Endothelial cell of umbilical vein (primary cell): ENCODE data around the gene SLIT2. TPM values are rescaled to one million over a fixed set of nuclear protein-coding genes. Genes with fewer than 3 reads are reported as not detected.

Source experiments
- BruUV-seq: library from RNA; stranded (reverse); fragments of 400-500 nt; replicated peaks from 2 replicates; lab custom pipeline; 2021; lab: Mats Ljungman, UMichigan
- CTCF ChIA-PET: fragments of 300-600, 350-600 bp; sonication (Branson Sonifier 250); formaldehyde crosslinking; loops from one replicate; lab custom pipeline; 2021; ENCODE audit warnings: antibody characterized with exemption, inconsistent platforms; lab: Charles Lee
- POLR2A ChIA-PET: fragments of 300-600, 350-600 bp; sonication (Branson Sonifier 250); formaldehyde crosslinking; loops from one replicate; lab custom pipeline; 2021; ENCODE audit warnings: antibody characterized with exemption, inconsistent platforms; lab: Charles Lee
- DNase-seq: peaks from one replicate; pipeline ENCODE4 v3.0.0-alpha.2; 2011; ENCODE audit warnings: low read depth, low spot score
- FAIRE-seq: peaks from 2 replicates; lab custom pipeline; 2011; peaks lifted over from hg19 to GRCh38; lab: Jason Lieb, UNC
- H2AFZ ChIP-seq: 2 replicates; pipeline ENCODE4 v1.6.0; 2012; ENCODE audit warnings: low read depth, low read length, control low read depth, inconsistent platforms
- H3K27ac ChIP-seq: 2 replicates; pipeline ENCODE4 v1.5.1; 2011; ENCODE audit warnings: low read depth, mild to moderate bottlenecking, control low read depth, low read length, moderate library complexity; ENCODE audit not compliant: insufficient read depth
- H3K27me3 ChIP-seq, 2 experiments: 2 replicates each; pipeline versions ENCODE4 v1.6.0 to v1.6.1; 2011; ENCODE audit warnings: low read length in 2 of 2, mixed read lengths in 1 of 2; ENCODE audit not compliant: control insufficient read depth in 2 of 2, insufficient read depth in 2 of 2
- H3K36me3 ChIP-seq, 2 experiments: 2 replicates in 1 of 2; 3 replicates in 1 of 2; pipeline ENCODE4 v1.5.1; 2011; ENCODE audit warnings: low read length in 2 of 2, mild to moderate bottlenecking in 1 of 2, moderate library complexity in 1 of 2; ENCODE audit not compliant: control insufficient read depth in 2 of 2, insufficient read depth in 2 of 2; ENCODE audit errors: extremely low read depth in 1 of 2
- H3K4me1 ChIP-seq: 3 replicates; pipeline ENCODE4 v1.5.1; 2011; ENCODE audit warnings: mild to moderate bottlenecking, low read length; ENCODE audit not compliant: control insufficient read depth, insufficient read depth; ENCODE audit errors: extremely low read depth
- H3K4me2 ChIP-seq: 2 replicates; pipeline ENCODE4 v1.6.1; 2011; ENCODE audit warnings: low read length, control low read depth, mixed read lengths; ENCODE audit not compliant: insufficient read depth
- H3K4me3 ChIP-seq, 3 experiments: fragments of 200-600 bp in 1 of 3; sonication (generic), shearing (Covaris generic) in 1 of 3; replicated peaks in 1 of 3; 2 replicates each; pipeline ENCODE4 v1.5.1; 2011 to 2016; ENCODE audit warnings: control low read depth in 3 of 3, low read length in 3 of 3, mild to moderate bottlenecking in 2 of 3, inconsistent platforms in 1 of 3, low read depth in 1 of 3, moderate library complexity in 1 of 3; ENCODE audit not compliant: insufficient read depth in 1 of 3
- H3K79me2 ChIP-seq: 2 replicates; pipeline ENCODE4 v1.6.0; 2012; ENCODE audit warnings: low read length, inconsistent platforms; ENCODE audit not compliant: control insufficient read depth, insufficient read depth
- H3K9ac ChIP-seq: replicated peaks from 2 replicates; pipeline ENCODE3; 2011; ENCODE audit warnings: low read length, control low read depth; ENCODE audit not compliant: insufficient read depth; ENCODE audit errors: extremely low read depth
- H3K9me1 ChIP-seq: replicated peaks from 3 replicates; pipeline ENCODE4 v1.6.0; 2011; ENCODE audit warnings: mild to moderate bottlenecking, low read length; ENCODE audit not compliant: control insufficient read depth, insufficient read depth; ENCODE audit errors: extremely low read depth
- H3K9me3 ChIP-seq: replicated peaks from 2 replicates; pipeline ENCODE4 v1.5.1; 2012; ENCODE audit warnings: low read length, inconsistent platforms; ENCODE audit not compliant: control insufficient read depth, insufficient read depth
- H4K20me1 ChIP-seq: replicated peaks from 2 replicates; pipeline ENCODE3; 2011; ENCODE audit warnings: mild to moderate bottlenecking, low read length; ENCODE audit not compliant: control insufficient read depth, insufficient read depth; ENCODE audit errors: extremely low read depth
- FOS ChIP-seq: IDR thresholded peaks from 2 replicates; pipeline ENCODE4 v1.6.1; 2011; ENCODE audit warnings: mild to moderate bottlenecking, low read length, moderate library complexity, borderline replicate concordance; ENCODE audit not compliant: insufficient read depth
- GATA2 ChIP-seq: IDR thresholded peaks from 2 replicates; pipeline ENCODE4 v1.7.0; 2011; ENCODE audit warnings: low read depth, mild to moderate bottlenecking, moderate library complexity, mixed read lengths, low read length; ENCODE audit not compliant: insufficient read length, insufficient read depth
- JUN ChIP-seq: IDR thresholded peaks from 2 replicates; pipeline ENCODE4 v1.6.1; 2011; ENCODE audit warnings: borderline replicate concordance, low read depth; ENCODE audit not compliant: insufficient read length, insufficient read depth
- dilution Hi-C: fragments of 300-500 bp; cut with MboI; formaldehyde crosslinking; loops from one replicate; pipeline ENCODE4 v1.15.0; 2019; ENCODE audit warnings: low sequenced_read_pairs; ENCODE audit not compliant: extremely low pct_ligation_motif_present
- intact Hi-C: fragments of 100-400 bp; cut with micrococcal nuclease; formaldehyde crosslinking; loops from one replicate; pipeline ENCODE4 v1.10.0; 2022
- polyA plus RNA-seq, 4 experiments: library from polyadenylated mRNA; depleted of rRNA in 3 of 4; stranded (reverse) in 3 of 4; unstranded in 1 of 4; fragments of >200 nt; gene quantifications; 2 replicates each; pipeline versions ENCODE4 v1.2.1 to v1.2.3, GENCODE V29; 2011 to 2012; ENCODE audit warnings: missing spikeins in 1 of 4
- total RNA-seq: library from RNA; stranded (reverse); gene quantifications from 2 replicates; pipeline ENCODE4 v1.2.3, GENCODE V29; 2021

SLIT2 gene
- total and polyA plus RNA-seq, 2 donors (not counting 3 experiments of a cell fraction or from before 2014, with no cell fraction given) = 9.3 to 22.2 TPM

DNA sequence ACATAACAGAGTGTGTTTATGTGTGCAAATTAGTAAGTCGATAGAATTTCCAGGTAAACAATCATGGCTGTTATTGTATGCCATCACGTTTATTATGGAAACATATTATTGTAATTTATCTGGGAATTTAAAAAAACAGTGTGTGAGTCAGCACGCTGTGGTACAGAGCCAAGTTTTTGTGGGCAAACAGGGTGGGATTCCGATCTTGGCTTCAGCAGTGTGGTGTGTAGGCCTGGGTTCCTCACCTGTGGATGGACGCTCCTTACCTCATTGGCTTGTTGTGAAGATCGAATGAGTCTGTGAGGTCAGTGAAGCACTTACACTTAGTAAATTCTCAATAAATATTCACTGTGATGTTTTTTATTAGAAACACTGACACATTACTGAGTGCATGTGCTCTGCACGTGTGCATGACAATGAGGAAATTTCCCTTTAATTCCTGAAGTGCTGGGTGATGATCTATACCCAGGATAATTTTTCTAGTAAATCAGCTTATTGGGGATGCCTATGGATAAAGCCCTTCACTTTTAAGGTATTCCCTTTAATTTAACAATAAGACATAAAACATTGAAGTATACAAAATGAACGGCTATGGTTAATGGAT is 36.4 kb downstream of the SLIT2 start:
- peak overlapping the region; percentile 87 for H3K4me2 ChIP-seq
- peaks cover 33% of the 10 kb centered on the region for H3K4me1 ChIP-seq
- no peak overlapping the region for H3K9ac ChIP-seq
- H3K9me3 ChIP-seq = no peaks in the 10 kb centered on the region
- H3K79me2 ChIP-seq = no peaks in the 10 kb centered on the region
- no peaks in the 10 kb centered on the region for H3K27me3 ChIP-seq
- no TSS peak for BruUV-seq
- peak; percentile 72 for DNase-seq
- TF ChIP-seq JUN = no peak
- peak; percentile 55 for TF ChIP-seq FOS
- H3K36me3 ChIP-seq = no peaks in the 10 kb centered on the region
- no peaks in the 10 kb centered on the region for H3K9me1 ChIP-seq
- H4K20me1 ChIP-seq = no peaks in the 10 kb centered on the region
- POLR2A ChIA-PET = no interaction called here
- H2AFZ ChIP-seq = peak overlapping the region; percentile 63
- no peak overlapping the region for H3K4me3 ChIP-seq
- H3K27ac ChIP-seq = peak overlapping the region; percentile 89
- dilution Hi-C loops (no loop called here), intact Hi-C loops (loop anchor here (2.0 kb wide), 1 partner anchor 31 kb away; no protein-coding TSS in a partner anchor)
- CTCF ChIA-PET = interaction anchor here (1.4 to 1.7 kb wide), 3 partner anchors 18 to 40 kb away, joined by 3 to 4 read pairs (median 3); no protein-coding TSS in a partner anchor
- FAIRE-seq = peak; percentile 71

DNA sequence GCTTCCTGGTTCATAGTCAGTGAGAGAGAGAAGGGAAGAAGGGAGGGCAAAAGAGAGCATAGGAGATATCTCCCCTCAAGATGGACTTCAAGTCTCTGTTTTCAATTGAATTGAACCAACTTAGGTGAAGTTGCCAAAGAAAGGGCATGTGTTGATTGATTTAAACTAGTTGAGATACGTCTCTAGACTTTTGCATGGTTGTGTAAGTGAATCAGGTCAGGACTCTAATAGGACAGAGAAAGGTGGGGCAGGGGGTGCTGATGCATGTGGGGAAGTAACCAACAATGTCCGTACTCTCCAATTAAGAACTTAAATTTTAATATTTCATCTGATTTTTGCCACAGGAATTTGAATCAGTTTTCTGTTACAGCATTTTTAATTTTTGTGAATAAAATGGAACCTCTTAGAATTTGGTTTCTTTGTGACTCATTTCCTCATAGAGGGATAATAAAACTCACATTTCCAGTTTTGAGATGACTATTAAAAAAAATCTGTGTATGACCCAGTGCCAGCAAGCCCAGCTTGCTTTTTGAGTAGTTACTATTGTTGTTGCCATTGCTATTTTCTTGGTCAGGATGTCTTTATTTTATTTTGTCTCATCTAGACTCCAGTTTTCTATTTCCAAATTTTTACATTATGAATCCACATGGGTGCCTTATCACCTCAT is 37.3 kb downstream of the SLIT2 start:
- DNase-seq (peak; percentile 42), FAIRE-seq (peak; percentile 42)
- dilution Hi-C loops = no loop called here
- H3K9me1 ChIP-seq = no peaks in the 10 kb centered on the region
- TF ChIP-seq GATA2 = no peak
- TF ChIP-seq FOS = peak; percentile 44
- H4K20me1 ChIP-seq = no peaks in the 10 kb centered on the region
- no TSS peak for BruUV-seq
- H3K4me1 ChIP-seq = peaks cover 33% of the 10 kb centered on the region
- peak overlapping the region; percentile 81 for H2AFZ ChIP-seq
- CTCF ChIA-PET = interaction anchor here (1.4 to 1.7 kb wide), 2 partner anchors 35 to 41 kb away, joined by 3 to 4 read pairs; no protein-coding TSS in a partner anchor
- POLR2A ChIA-PET = no interaction called here
- no peaks in the 10 kb centered on the region for H3K27me3 ChIP-seq
- H3K4me3 ChIP-seq = no peak overlapping the region
- intact Hi-C loops = loop anchor here (2.0 kb wide), 1 partner anchor 32 kb away; no protein-coding TSS in a partner anchor
- no peaks in the 10 kb centered on the region for H3K9me3 ChIP-seq
- H3K9ac ChIP-seq = peak overlapping the region; percentile 36
- peak overlapping the region; percentile 55 for H3K27ac ChIP-seq
- H3K79me2 ChIP-seq = no peaks in the 10 kb centered on the region
- H3K36me3 ChIP-seq = no peaks in the 10 kb centered on the region
- H3K4me2 ChIP-seq = peak overlapping the region; percentile 43
